Kidney (tissue), 14 donors: ENCODE results near the gene AHSG. TPM values are rescaled to one million over a fixed set of nuclear protein-coding genes. Genes with fewer than 3 reads are reported as not detected.
"Not testable (repeated sequence)": the region's sequence is repeated elsewhere in the genome, so short reads cannot be mapped to it uniquely, and the experiment has no call there.

ENCODE experiments used
- DNase-seq, 5 donors: peaks; one replicate each; pipeline ENCODE4 v3.0.0-alpha.2; 2013 to 2020
- FAIRE-seq: peaks from 2 replicates; lab custom pipeline; 2012; peaks lifted over from hg19 to GRCh38; lab: Jason Lieb, UNC
- H3K27ac ChIP-seq, 2 donors: one replicate each; pipeline ENCODE4 v1.7.0; 2013; ENCODE audit warnings: low read depth in 2 of 2, low read length in 2 of 2, inconsistent platforms in 1 of 2
- H3K27me3 ChIP-seq: one replicate; pipeline ENCODE4 v1.7.1; 2013; ENCODE audit warnings: low read length, inconsistent platforms; ENCODE audit not compliant: control insufficient read depth, insufficient read depth
- H3K36me3 ChIP-seq, 3 donors: one replicate each; pipeline versions ENCODE4 v1.7.0 to v1.7.1; 2013; ENCODE audit warnings: low read length in 3 of 3, control low read depth in 1 of 3, inconsistent platforms in 1 of 3; ENCODE audit not compliant: insufficient read depth in 3 of 3, control insufficient read depth in 2 of 3
- H3K4me1 ChIP-seq, 3 donors: one replicate each; pipeline versions ENCODE4 v1.7.0 to v1.7.1; 2013; ENCODE audit warnings: low read length in 3 of 3, inconsistent platforms in 1 of 3, low read depth in 1 of 3; ENCODE audit not compliant: control insufficient read depth in 2 of 3, insufficient read depth in 2 of 3
- H3K4me3 ChIP-seq, 3 donors: one replicate each; pipeline versions ENCODE4 v1.7.0 to v1.8.1; 2013; ENCODE audit warnings: low read length in 3 of 3, control low read depth in 1 of 3, inconsistent platforms in 1 of 3
- H3K9ac ChIP-seq, 3 donors: one replicate each; pipeline versions ENCODE4 v1.7.0 to v1.7.1; 2013; ENCODE audit warnings: low read length in 3 of 3, control low read depth in 1 of 3, inconsistent platforms in 1 of 3
- H3K9me3 ChIP-seq, 3 donors: one replicate each; pipeline versions ENCODE4 v1.7.0 to v1.7.1; 2013; ENCODE audit warnings: low read length in 3 of 3, control low read depth in 1 of 3, inconsistent platforms in 1 of 3; ENCODE audit not compliant: control insufficient read depth in 2 of 3, insufficient read depth in 1 of 3
- CTCF ChIP-seq: IDR thresholded peaks from 3 replicates; pipeline ENCODE4 v1.5.1; 2012; ENCODE audit warnings: mild to moderate bottlenecking, moderate library complexity, borderline replicate concordance; ENCODE audit not compliant: insufficient read depth; ENCODE audit errors: extremely low read depth
- intact Hi-C: fragments of 100-400 bp; cut with DNase I; formaldehyde crosslinking; loops from one replicate; pipeline ENCODE4 v1.11.1; 2022
- polyA plus RNA-seq: library from polyadenylated mRNA; stranded (reverse); fragments of 350-450 nt; fragmentation: Illumina TruSeq; extraction: RNeasy Lipid Tissue Mini Kit (QIAGEN cat#74804); gene quantifications from one replicate; pipeline ENCODE4 v1.2.3, GENCODE V29; 2014; ENCODE audit warnings: low read depth, low replicate concordance; ENCODE audit not compliant: insufficient read depth
- total RNA-seq: library from RNA; stranded (reverse); fragmentation: NEBNext Ultra II Directional; extraction: Animal tissue kit (Norgen Biotek cat#: 25700); gene quantifications from one replicate; pipeline ENCODE4 v1.2.1, GENCODE V29; 2021
- donor health status: control.
- donor health status: control.
- donor health status: control.
- donor health status: control.
- donor health status: control.
- donor health status: DM: yes; HTN: yes; CAD: no.
- donor health status: Normal renal cell carcinoma (clear cell type).

AHSG gene
- total and polyA plus RNA-seq, 2 donors from 2014 or later: 0.34 TPM; not detected in 1

- Histone ChIP-seq H3K36me3 (no peaks in the 10 kb centered on the region), H3K4me3 (no peak overlapping the region), H3K27me3 (no peaks in the 10 kb centered on the region), H3K4me1 (no peaks in the 10 kb centered on the region), H3K9ac (no peak overlapping the region), H3K9me3 (no peaks in the 10 kb centered on the region), H3K27ac (no peak overlapping the region)
- no peak for FAIRE-seq
- TF ChIP-seq CTCF: no peak
- intact Hi-C loops: no loop called here
- DNase-seq: no peak
These were observed 18.2 kb downstream of the AHSG start for GRCh38 chr3:186630950-186631641.

GRCh38 chr3:186633481-186633880 lies 20.6 kb downstream of the AHSG start:
- DNase-seq (no peak), FAIRE-seq (no peak)
- no peak for TF ChIP-seq CTCF
- no peaks in the 10 kb centered on the region for H3K4me1 ChIP-seq
- H3K9ac ChIP-seq: no peak overlapping the region
- intact Hi-C loops: no loop called here
- H3K27me3 ChIP-seq: no peaks in the 10 kb centered on the region
- no peak overlapping the region for H3K27ac ChIP-seq
- no peaks in the 10 kb centered on the region for H3K36me3 ChIP-seq
- H3K9me3 ChIP-seq: no peaks in the 10 kb centered on the region
- H3K4me3 ChIP-seq: no peak overlapping the region

DNA sequence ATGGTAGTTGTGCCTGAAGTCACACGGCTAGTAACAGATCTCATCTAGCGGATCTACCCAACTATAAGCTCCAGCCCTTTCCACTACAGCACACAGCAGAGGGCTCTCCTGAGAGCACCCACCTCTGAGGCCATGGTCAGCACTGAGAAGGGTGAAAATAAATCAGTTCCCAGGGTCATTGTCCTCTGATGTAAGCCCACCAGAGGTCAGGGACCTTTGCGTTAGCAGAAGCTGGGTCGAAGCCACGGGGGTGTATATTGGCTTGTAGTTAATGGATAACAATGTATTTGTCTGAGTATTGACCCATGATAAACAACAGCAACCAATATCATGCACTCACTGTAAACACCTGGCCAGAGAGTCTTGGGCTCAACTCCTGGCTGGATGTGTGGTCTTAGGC lies 21.3 kb downstream of the AHSG start:
- H3K27ac ChIP-seq, H3K36me3 ChIP-seq, DNase-seq, H3K4me1 ChIP-seq, H3K27me3 ChIP-seq, H3K9me3 ChIP-seq, intact Hi-C loops, FAIRE-seq, H3K9ac ChIP-seq, H3K4me3 ChIP-seq: not testable (repeated sequence)

DNA sequence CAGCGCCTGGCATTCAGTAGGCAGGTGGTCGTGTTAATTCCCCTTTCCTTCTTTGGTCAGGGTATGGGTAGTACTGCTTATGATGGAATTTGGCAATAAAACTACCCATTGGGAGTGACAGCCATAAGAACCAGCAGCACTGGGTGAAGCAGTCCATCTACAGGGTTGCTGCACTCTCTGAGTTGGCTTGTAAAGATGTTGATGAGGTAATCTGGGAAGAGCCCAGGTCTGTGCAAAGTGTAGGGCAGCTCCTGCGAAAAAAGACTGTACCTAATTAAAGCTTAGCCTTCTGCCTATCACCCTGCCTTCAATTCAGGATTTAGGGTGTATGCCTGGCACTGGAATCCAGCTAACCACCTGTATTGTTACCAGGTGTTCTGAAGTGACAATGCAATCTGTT lies 22.7 kb downstream of the AHSG start:
- no peak for TF ChIP-seq CTCF
- Histone ChIP-seq H3K9ac (no peak overlapping the region), H3K27ac (no peak overlapping the region), H3K36me3 (no peaks in the 10 kb centered on the region), H3K27me3 (no peaks in the 10 kb centered on the region), H3K4me3 (no peak overlapping the region), H3K9me3 (no peaks in the 10 kb centered on the region), H3K4me1 (no peaks in the 10 kb centered on the region)
- DNase-seq: no peak
- no peak for FAIRE-seq
- intact Hi-C loops: no loop called here
